PC-3 (cell line): Measurements from ENCODE around the gene MAP1B. TPM values are rescaled to one million over a fixed set of nuclear protein-coding genes. Genes with fewer than 3 reads are reported as not detected.

ENCODE experiments used
- ATAC-seq: fragments of 200-7000 bp; cut with Tn5 transposase; 2 replicates; pipeline ENCODE4 v1.9.1; 2020; ENCODE audit warnings: mild to moderate bottlenecking, moderate library complexity
- BruUV-seq: library from RNA; stranded (reverse); fragments of 400-500 nt; replicated peaks from 2 replicates; lab custom pipeline; 2021; lab: Mats Ljungman, UMichigan
- CTCF ChIA-PET: fragments of 300-600 bp; sonication (Branson Sonifier 250); formaldehyde crosslinking; loops from one replicate; lab custom pipeline; 2022; ENCODE audit warnings: antibody characterized with exemption; lab: Charles Lee
- POLR2A ChIA-PET: fragments of 300-600 bp; sonication (Branson Sonifier 250); formaldehyde crosslinking; loops from one replicate; lab custom pipeline; 2022; ENCODE audit warnings: antibody characterized with exemption; ENCODE audit not compliant: unreplicated experiment; lab: Charles Lee
- DNase-seq: peaks from one replicate; pipeline ENCODE4 v3.0.0-alpha.2; 2015
- H2AFZ ChIP-seq: fragments of 300-600 bp; sonication (generic); 2 replicates; pipeline ENCODE4 v1.6.0; 2016; ENCODE audit warnings: antibody characterized with exemption, low read length
- H3F3A ChIP-seq: fragments of 300-600 bp; sonication (generic); one replicate; pipeline ENCODE4 v1.6.0; 2017; ENCODE audit warnings: antibody characterized with exemption, low read length, control low read depth, mild to moderate bottlenecking; ENCODE audit not compliant: unreplicated experiment
- H3K27ac ChIP-seq: fragments of 300-600 bp; sonication (generic); 2 replicates; pipeline ENCODE4 v1.5.1; 2016; ENCODE audit warnings: mild to moderate bottlenecking, low read length
- H3K27me3 ChIP-seq: fragments of 300-600 bp; sonication (generic); 2 replicates; pipeline ENCODE4 v1.6.1; 2016; ENCODE audit warnings: low read length, mixed read lengths
- H3K36me3 ChIP-seq: fragments of 300-600 bp; sonication (generic); 2 replicates; pipeline ENCODE4 v1.6.1; 2016; ENCODE audit warnings: low read depth, mixed run types, low read length, mixed read lengths
- H3K4me1 ChIP-seq: fragments of 300-600 bp; sonication (generic); 2 replicates; pipeline ENCODE4 v1.5.1; 2016; ENCODE audit warnings: low read length; ENCODE audit not compliant: insufficient read depth
- H3K4me2 ChIP-seq: fragments of 300-600 bp; sonication (generic); 2 replicates; pipeline ENCODE4 v1.6.0; 2016; ENCODE audit warnings: low read length
- H3K4me3 ChIP-seq: fragments of 300-600 bp; sonication (generic); 2 replicates; pipeline ENCODE4 v1.5.1; 2016; ENCODE audit warnings: mild to moderate bottlenecking, low read length, mixed read lengths
- H3K79me2 ChIP-seq: fragments of 300-600 bp; sonication (generic); 2 replicates; pipeline ENCODE4 v1.6.1; 2017; ENCODE audit warnings: low read length, mixed read lengths
- H3K9ac ChIP-seq: fragments of 300-600 bp; sonication (generic); 2 replicates; pipeline ENCODE4 v1.6.0; 2016; ENCODE audit warnings: mild to moderate bottlenecking, low read length
- H3K9me2 ChIP-seq: fragments of 300-600 bp; sonication (generic); replicated peaks from 2 replicates; pipeline ENCODE4 v1.6.1; 2016; ENCODE audit warnings: mixed run types, low read length, mixed read lengths
- H3K9me3 ChIP-seq: fragments of 300-600 bp; sonication (generic); 2 replicates; pipeline ENCODE4 v1.6.1; 2016; ENCODE audit warnings: low read length, mixed read lengths
- H4K20me1 ChIP-seq: fragments of 300-600 bp; sonication (generic); 2 replicates; pipeline ENCODE4 v1.6.1; 2016; ENCODE audit warnings: low read length, mixed read lengths
- EZH2 ChIP-seq: fragments of 300-600 bp; sonication (generic); IDR thresholded peaks from one replicate; pipeline ENCODE4 v1.6.1; 2017; ENCODE audit warnings: antibody characterized with exemption, mild to moderate bottlenecking, low read length; ENCODE audit not compliant: unreplicated experiment
- EZH2phosphoT487 ChIP-seq: fragments of 300-600 bp; sonication (generic); IDR thresholded peaks from 2 replicates; pipeline ENCODE4 v1.6.1; 2018; ENCODE audit warnings: mild to moderate bottlenecking, antibody characterized with exemption, low read length, borderline replicate concordance
- intact Hi-C: fragments of 100-400 bp; cut with micrococcal nuclease; formaldehyde crosslinking; loops from 2 replicates; pipeline ENCODE4 v1.9.0; 2023
- total RNA-seq: library from RNA; depleted of rRNA; stranded (reverse); fragments of >200 nt; gene quantifications from 2 replicates; pipeline ENCODE4 v1.2.3, GENCODE V29; 2014
- TF ChIP-seq, protein P1 (sequence below): fragments of 300-600 bp; sonication (generic); conservative IDR thresholded peaks from 2 replicates; pipeline ENCODE4 v1.5.1; 2017; ENCODE audit warnings: antibody characterized with exemption, low read depth, mild to moderate bottlenecking, low read length

The MAP1B gene
- total RNA-seq, 1 experiment from 2014 or later = 12.8 TPM

DNA sequence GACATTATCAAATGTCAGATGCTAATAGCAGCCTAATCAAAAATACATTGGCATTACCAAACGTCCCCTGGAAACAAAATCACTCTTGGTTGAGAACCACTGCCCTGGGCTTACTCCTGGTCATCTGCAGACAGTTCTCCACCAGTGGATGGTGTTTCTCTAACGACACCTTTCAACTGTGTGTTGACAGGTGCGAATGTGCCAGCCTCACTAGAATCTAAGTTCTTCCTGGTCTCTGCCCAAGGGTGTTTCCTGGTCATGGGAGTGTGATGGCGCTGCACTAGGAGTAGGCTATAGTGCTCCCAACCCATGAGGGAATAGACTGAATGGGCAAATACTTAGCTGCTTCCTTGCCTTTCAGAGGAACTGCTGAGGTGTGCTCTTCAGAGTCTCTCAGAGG is 106.9 kb downstream of the MAP1B start:
- Histone ChIP-seq H3K9ac (no peak overlapping the region), H3K4me2 (no peak overlapping the region), H4K20me1 (no peaks in the 10 kb centered on the region), H3K36me3 (no peaks in the 10 kb centered on the region; the same call in 1 of the 2 replicates), H3K4me3 (no peak overlapping the region), H2AFZ (no peak overlapping the region), H3F3A (no peaks in the 10 kb centered on the region), H3K9me3 (no peaks in the 10 kb centered on the region), H3K4me1 (peaks cover 14% of the 10 kb centered on the region), H3K79me2 (no peaks in the 10 kb centered on the region), H3K27ac (no peak overlapping the region), H3K27me3 (no peaks in the 10 kb centered on the region), H3K9me2 (no peaks in the 10 kb centered on the region)
- ChIA-PET POLR2A (no interaction called here), CTCF (no interaction called here)
- no peak for DNase-seq
- TF ChIP-seq EZH2phosphoT487 = no peak
- no peak for TF ChIP-seq EZH2
- TF ChIP-seq, protein P1, sequence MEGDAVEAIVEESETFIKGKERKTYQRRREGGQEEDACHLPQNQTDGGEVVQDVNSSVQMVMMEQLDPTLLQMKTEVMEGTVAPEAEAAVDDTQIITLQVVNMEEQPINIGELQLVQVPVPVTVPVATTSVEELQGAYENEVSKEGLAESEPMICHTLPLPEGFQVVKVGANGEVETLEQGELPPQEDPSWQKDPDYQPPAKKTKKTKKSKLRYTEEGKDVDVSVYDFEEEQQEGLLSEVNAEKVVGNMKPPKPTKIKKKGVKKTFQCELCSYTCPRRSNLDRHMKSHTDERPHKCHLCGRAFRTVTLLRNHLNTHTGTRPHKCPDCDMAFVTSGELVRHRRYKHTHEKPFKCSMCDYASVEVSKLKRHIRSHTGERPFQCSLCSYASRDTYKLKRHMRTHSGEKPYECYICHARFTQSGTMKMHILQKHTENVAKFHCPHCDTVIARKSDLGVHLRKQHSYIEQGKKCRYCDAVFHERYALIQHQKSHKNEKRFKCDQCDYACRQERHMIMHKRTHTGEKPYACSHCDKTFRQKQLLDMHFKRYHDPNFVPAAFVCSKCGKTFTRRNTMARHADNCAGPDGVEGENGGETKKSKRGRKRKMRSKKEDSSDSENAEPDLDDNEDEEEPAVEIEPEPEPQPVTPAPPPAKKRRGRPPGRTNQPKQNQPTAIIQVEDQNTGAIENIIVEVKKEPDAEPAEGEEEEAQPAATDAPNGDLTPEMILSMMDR = no peak
- no peak for ATAC-seq
- no TSS peak for BruUV-seq
- intact Hi-C loops = no loop called here

DNA sequence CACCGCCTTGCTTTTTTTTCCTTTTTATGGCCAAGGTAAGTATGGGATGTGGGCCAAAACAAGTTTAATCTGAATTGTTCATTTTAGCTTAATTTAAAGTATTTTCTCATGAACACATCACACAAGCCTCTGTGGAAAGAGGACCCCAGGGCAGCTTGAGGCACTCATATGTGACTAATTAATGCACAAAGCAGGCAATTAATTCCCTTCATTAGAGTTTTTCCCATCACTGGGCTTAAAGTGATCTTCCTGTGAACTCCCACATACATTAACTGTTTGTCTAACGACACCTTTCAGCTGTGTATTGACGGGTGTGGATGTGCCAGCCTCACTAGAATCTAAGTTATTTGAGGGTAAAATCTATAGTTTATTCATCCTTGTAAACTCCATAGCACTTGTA is 109.5 kb downstream of the MAP1B start:
- DNase-seq (no peak), ATAC-seq (no peak)
- no TSS peak for BruUV-seq
- H3K9me3 ChIP-seq = no peaks in the 10 kb centered on the region
- H3K79me2 ChIP-seq = no peaks in the 10 kb centered on the region
- H3K4me3 ChIP-seq = no peak overlapping the region
- H3K4me2 ChIP-seq = no peak overlapping the region
- no peak overlapping the region for H3K27ac ChIP-seq
- H3F3A ChIP-seq = no peaks in the 10 kb centered on the region
- H3K4me1 ChIP-seq = peaks cover 1% of the 10 kb centered on the region; the same call in 1 of the 2 replicates
- POLR2A ChIA-PET = interaction anchor here (0.6 kb wide), 1 partner anchor 15 kb away, joined by 9 read pairs; no protein-coding TSS in a partner anchor
- H4K20me1 ChIP-seq = no peaks in the 10 kb centered on the region
- H3K36me3 ChIP-seq = no peaks in the 10 kb centered on the region; the same call in 1 of the 2 replicates
- intact Hi-C loops = no loop called here
- TF ChIP-seq EZH2phosphoT487 (no peak), EZH2 (no peak)
- TF ChIP-seq, protein P1 = no peak
- H2AFZ ChIP-seq = no peak overlapping the region
- H3K9ac ChIP-seq = no peak overlapping the region
- CTCF ChIA-PET = no interaction called here
- no peaks in the 10 kb centered on the region for H3K27me3 ChIP-seq
- H3K9me2 ChIP-seq = no peaks in the 10 kb centered on the region

DNA sequence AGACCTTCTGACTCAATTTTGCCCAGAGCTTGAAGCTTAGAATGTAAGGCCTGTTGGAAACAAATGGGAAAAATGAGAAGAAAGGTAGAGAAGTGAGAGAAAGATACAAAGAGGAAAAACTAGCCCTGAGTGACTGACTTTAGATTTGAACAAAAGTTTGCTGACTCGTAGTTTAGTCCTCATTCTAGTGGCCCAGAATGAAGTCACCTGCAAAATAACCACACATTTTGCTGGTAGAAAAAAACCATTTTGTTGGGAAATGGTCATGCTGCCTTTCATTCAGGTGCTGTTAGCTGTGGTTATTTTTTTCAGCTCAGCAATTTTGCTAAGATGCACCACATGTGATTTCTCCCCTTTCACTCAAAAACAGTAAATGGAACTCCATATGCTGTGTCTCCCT is 113.8 kb downstream of the MAP1B start:
- CTCF ChIA-PET = no interaction called here
- Histone ChIP-seq H2AFZ (no peak overlapping the region), H3K9me2 (no peaks in the 10 kb centered on the region), H3K9ac (no peak overlapping the region), H3K4me2 (no peak overlapping the region), H3K4me3 (no peak overlapping the region), H3K79me2 (no peaks in the 10 kb centered on the region), H3K9me3 (no peaks in the 10 kb centered on the region), H4K20me1 (no peaks in the 10 kb centered on the region), H3K27me3 (no peaks in the 10 kb centered on the region), H3K27ac (no peak overlapping the region), H3F3A (no peaks in the 10 kb centered on the region), H3K4me1 (no peaks in the 10 kb centered on the region), H3K36me3 (peaks cover 16% of the 10 kb centered on the region; the same call in 1 of the 2 replicates)
- TF ChIP-seq, protein P1 = no peak
- TF ChIP-seq EZH2 (no peak), EZH2phosphoT487 (no peak)
- no peak for DNase-seq
- POLR2A ChIA-PET = no interaction called here
- intact Hi-C loops = no loop called here
- BruUV-seq = no TSS peak
- ATAC-seq = no peak
